Measurements from ENCODE around the gene MRM1. TPM values are rescaled to one million over a fixed set of nuclear protein-coding genes. Genes with fewer than 3 reads are reported as not detected.

MRM1 gene
- total RNA-seq, 1 donor from 2014 or later: 5.4 TPM

- H3K36me3 Mint-ChIP-seq (ENCODE audit: low read depth): no peaks in the 10 kb centered on the region
- H3K27me3 Mint-ChIP-seq (ENCODE audit: low read depth): peaks cover 82% of the 10 kb centered on the region
- no peaks in the 10 kb centered on the region for H3K9me3 Mint-ChIP-seq
- no peak for TF ChIP-seq CTCF (conservative IDR thresholded peaks at IDR 0.05)
- H3K4me3 Mint-ChIP-seq: no peak overlapping the region
- H3K4me1 Mint-ChIP-seq: no peaks in the 10 kb centered on the region
- no peak overlapping the region for H3K27ac Mint-ChIP-seq (ENCODE audit: unreplicated experiment)
- no peak for DNase-seq (ENCODE audit: low read depth, low spot score)
These were observed 31.8 kb downstream of the MRM1 start for GRCh38 chr17:36632916-36633771.

GRCh38 chr17:36640346-36640745, 39.0 kb downstream of the MRM1 start:
- Mint-ChIP-seq H3K27me3 (ENCODE audit: low read depth) (peaks cover 93% of the 10 kb centered on the region), H3K4me3 (peak overlapping the region; percentile 33), H3K4me1 (peaks cover 9% of the 10 kb centered on the region), H3K27ac (ENCODE audit: unreplicated experiment) (no peak overlapping the region), H3K36me3 (ENCODE audit: low read depth) (no peaks in the 10 kb centered on the region), H3K9me3 (no peaks in the 10 kb centered on the region)
- no peak for TF ChIP-seq CTCF (conservative IDR thresholded peaks at IDR 0.05)
- DNase-seq (ENCODE audit: low read depth, low spot score): no peak

- DNase-seq (ENCODE audit: low read depth, low spot score): no peak
These were observed 39.5 kb downstream of the MRM1 start for GRCh38 chr17:36640836-36641235.

GRCh38 chr17:36641331-36641876, 40.0 kb downstream of the MRM1 start:
- no peak for TF ChIP-seq CTCF (conservative IDR thresholded peaks at IDR 0.05)
- H3K27me3 Mint-ChIP-seq (ENCODE audit: low read depth): peaks cover 96% of the 10 kb centered on the region
- peak overlapping the region; percentile 83 for H3K4me3 Mint-ChIP-seq

More at GRCh38 chr17:36640836-36641235, 39.5 kb downstream of the MRM1 start:
- Mint-ChIP-seq H3K9me3 (no peaks in the 10 kb centered on the region), H3K27ac (ENCODE audit: unreplicated experiment) (no peak overlapping the region), H3K36me3 (ENCODE audit: low read depth) (no peaks in the 10 kb centered on the region), H3K4me3 (no peak overlapping the region), H3K27me3 (ENCODE audit: low read depth) (peaks cover 94% of the 10 kb centered on the region), H3K4me1 (peaks cover 14% of the 10 kb centered on the region)
- no peak for TF ChIP-seq CTCF (conservative IDR thresholded peaks at IDR 0.05)

GRCh38 chr17:36641877-36642845, 40.8 kb downstream of the MRM1 start:
- Mint-ChIP-seq H3K27ac (ENCODE audit: unreplicated experiment) (no peak overlapping the region), H3K4me1 (peaks cover 17% of the 10 kb centered on the region), H3K36me3 (ENCODE audit: low read depth) (no peaks in the 10 kb centered on the region), H3K27me3 (ENCODE audit: low read depth) (peaks cover 95% of the 10 kb centered on the region), H3K9me3 (no peaks in the 10 kb centered on the region), H3K4me3 (peak overlapping the region; percentile 83)
- no peak for TF ChIP-seq CTCF (conservative IDR thresholded peaks at IDR 0.05)
- peak; percentile 18 for DNase-seq (ENCODE audit: low read depth, low spot score)

More at GRCh38 chr17:36641331-36641876, 40.0 kb downstream of the MRM1 start:
- Mint-ChIP-seq H3K4me1 (peaks cover 17% of the 10 kb centered on the region), H3K9me3 (no peaks in the 10 kb centered on the region), H3K36me3 (ENCODE audit: low read depth) (no peaks in the 10 kb centered on the region), H3K27ac (ENCODE audit: unreplicated experiment) (no peak overlapping the region)
- DNase-seq (ENCODE audit: low read depth, low spot score): no peak

Measured in neural crest cell (in vitro differentiated cells).